Measurements from ENCODE around the gene HLA-DQA1. TPM values are rescaled to one million over a fixed set of nuclear protein-coding genes. Genes with fewer than 3 reads are reported as not detected.

HLA-DQA1 gene
- total RNA-seq, 4 donors from 2014 or later: 8.6 to 21.3 (median 11.5) TPM

DNA sequence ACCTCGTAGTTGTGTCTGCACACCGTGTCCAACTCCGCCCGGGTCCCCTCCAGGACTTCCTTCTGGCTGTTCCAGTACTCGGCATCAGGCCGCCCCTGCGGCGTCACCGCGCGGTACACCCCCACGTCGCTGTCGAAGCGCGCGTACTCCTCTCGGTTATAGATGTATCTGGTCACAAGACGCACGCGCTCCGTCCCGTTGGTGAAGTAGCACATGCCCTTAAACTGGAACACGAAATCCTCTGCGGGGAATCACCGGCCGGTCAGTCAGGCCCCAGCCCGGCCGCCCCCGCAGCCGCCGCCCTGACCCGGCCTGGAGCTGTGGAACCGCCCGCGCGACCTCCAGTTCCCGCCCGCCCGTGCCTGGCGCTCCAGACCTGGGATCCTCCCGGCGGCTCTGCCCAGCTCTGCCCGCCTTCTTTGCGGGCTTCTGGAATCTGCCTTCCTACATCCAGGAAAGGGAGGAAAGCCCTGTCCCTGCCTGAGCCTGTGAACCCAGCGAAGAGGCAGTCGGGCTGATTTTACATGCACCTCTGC is 27.7 kb downstream of the HLA-DQA1 start:
- 1% methylated on average over 24 of the region's 47 CpGs for WGBS
- no peak for TF ChIP-seq POLR2A (IDR thresholded peaks at IDR 0.05)
- no peak for TF ChIP-seq POLR2AphosphoS5 (IDR thresholded peaks at IDR 0.05)
- no peak for TF ChIP-seq EP300 (IDR thresholded peaks at IDR 0.05)
- TF ChIP-seq, protein P1, sequence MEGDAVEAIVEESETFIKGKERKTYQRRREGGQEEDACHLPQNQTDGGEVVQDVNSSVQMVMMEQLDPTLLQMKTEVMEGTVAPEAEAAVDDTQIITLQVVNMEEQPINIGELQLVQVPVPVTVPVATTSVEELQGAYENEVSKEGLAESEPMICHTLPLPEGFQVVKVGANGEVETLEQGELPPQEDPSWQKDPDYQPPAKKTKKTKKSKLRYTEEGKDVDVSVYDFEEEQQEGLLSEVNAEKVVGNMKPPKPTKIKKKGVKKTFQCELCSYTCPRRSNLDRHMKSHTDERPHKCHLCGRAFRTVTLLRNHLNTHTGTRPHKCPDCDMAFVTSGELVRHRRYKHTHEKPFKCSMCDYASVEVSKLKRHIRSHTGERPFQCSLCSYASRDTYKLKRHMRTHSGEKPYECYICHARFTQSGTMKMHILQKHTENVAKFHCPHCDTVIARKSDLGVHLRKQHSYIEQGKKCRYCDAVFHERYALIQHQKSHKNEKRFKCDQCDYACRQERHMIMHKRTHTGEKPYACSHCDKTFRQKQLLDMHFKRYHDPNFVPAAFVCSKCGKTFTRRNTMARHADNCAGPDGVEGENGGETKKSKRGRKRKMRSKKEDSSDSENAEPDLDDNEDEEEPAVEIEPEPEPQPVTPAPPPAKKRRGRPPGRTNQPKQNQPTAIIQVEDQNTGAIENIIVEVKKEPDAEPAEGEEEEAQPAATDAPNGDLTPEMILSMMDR (IDR thresholded peaks at IDR 0.05): no peak
- peak in 1 of 2 donors; percentile 68 for DNase-seq (ENCODE audit: low spot score in 2 of 2)
- no peaks in the 10 kb centered on the region for H3K4me1 ChIP-seq
- H3K27ac ChIP-seq: no peak overlapping the region
- no peak overlapping the region for H3K4me3 ChIP-seq
- no peaks in the 10 kb centered on the region for H3K9me3 ChIP-seq
- no peaks in the 10 kb centered on the region for H3K27me3 ChIP-seq
- H3K36me3 ChIP-seq: no peaks in the 10 kb centered on the region

GRCh38 chr6:32665661-32666060 is 28.5 kb downstream of the HLA-DQA1 start:
- DNase-seq (ENCODE audit: low spot score in 2 of 2): no peak
- no peaks in the 10 kb centered on the region for H3K36me3 ChIP-seq
- WGBS: 16% methylated on average over 3 of the region's 3 CpGs

DNA sequence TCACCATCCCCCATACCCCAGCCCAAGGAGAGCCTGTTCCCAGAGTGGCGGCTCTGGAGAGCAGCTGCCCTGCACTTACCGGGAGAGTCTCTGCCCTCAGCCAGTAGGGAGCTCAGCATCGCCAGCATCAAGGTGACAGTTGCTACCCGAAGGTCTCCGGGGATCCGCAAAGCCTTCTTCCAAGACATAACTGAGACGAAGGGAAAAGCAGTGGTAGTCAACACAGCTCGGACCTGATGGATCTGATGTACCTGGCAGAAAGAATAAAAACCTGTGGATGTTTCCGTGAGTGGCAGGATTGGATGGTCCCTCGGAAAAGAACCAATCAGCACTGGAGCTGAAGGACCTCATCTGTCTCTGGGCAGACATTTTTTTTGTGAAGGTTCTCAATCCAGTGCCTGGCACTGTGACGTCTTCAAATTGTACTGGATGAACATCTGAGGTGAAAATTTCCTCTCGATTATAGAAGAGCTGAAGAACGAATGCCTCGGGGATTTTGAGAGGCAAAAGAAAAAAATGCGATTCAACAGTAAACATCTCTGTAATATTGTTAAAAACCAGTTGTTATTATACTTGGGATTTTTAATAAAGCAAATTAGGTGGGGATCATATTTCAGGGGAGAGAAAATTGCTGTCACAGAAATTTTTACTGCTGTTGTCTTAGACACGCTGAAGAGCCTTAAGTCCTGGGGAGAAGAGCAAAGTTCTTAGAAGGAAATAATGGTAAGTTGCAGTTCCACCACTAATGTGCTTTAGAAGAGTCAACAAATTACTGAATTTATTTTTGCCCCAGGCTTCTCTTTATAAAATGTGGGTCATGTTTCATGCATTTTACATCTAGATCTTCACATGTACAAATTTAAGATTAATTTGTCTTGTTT is 29.5 kb downstream of the HLA-DQA1 start, which contains the start of gene HLA-DQB1:
Gene HLA-DQB1, minus strand, starts transcription at position 238 of the 881 bp plus-strand sequence. Its CDS starts 50 bp downstream, at position 188.
- Histone ChIP-seq H3K4me1 (no peaks in the 10 kb centered on the region), H3K9me3 (no peaks in the 10 kb centered on the region), H3K36me3 (no peaks in the 10 kb centered on the region), H3K27me3 (no peaks in the 10 kb centered on the region), H3K4me3 (no peak within 1 kb of the TSS), H3K27ac (no peak within 1 kb of the TSS)
- TF ChIP-seq EP300 (IDR thresholded peaks at IDR 0.05): no peak
- TF ChIP-seq POLR2AphosphoS5 (IDR thresholded peaks at IDR 0.05): no peak
- TF ChIP-seq, protein P1 (IDR thresholded peaks at IDR 0.05): no peak
- no peak for TF ChIP-seq POLR2A (IDR thresholded peaks at IDR 0.05)
- 15% methylated on average over 16 of the region's 16 CpGs for WGBS
- DNase-seq (ENCODE audit: low spot score in 2 of 2): no peak

More at GRCh38 chr6:32665661-32666060, 28.5 kb downstream of the HLA-DQA1 start:
- no peak overlapping the region for H3K4me3 ChIP-seq
- H3K4me1 ChIP-seq: no peaks in the 10 kb centered on the region
- no peaks in the 10 kb centered on the region for H3K9me3 ChIP-seq
- TF ChIP-seq, protein P1 (IDR thresholded peaks at IDR 0.05): no peak
- TF ChIP-seq POLR2AphosphoS5 (IDR thresholded peaks at IDR 0.05): no peak
- TF ChIP-seq EP300 (IDR thresholded peaks at IDR 0.05): no peak
- no peak for TF ChIP-seq POLR2A (IDR thresholded peaks at IDR 0.05)
- no peak overlapping the region for H3K27ac ChIP-seq
- no peaks in the 10 kb centered on the region for H3K27me3 ChIP-seq

DNA sequence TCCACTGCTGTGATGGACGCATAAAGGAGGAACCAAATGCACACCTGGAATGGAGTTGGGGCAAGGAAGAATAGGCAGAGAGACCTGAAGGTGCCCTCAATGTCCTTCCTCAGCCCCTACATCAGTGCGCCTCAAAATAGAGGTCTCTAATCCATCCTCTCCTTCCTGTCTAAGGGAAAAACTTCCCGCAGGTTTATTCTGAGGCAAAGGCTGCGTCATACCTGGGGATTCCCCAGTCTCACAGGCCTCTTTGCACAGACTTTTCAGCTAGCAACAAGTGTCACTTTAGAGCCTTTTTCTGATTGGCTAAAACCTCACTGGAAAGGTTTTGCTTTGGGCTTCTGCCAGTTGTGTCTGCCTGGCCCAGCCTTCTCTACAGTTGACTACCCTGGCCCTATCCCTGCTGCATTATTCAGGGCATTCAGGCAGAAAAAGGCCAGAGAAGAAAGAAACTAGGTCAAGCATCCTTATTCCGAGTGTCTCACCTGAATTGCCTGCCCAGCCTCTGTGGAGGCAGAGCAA is 31.1 kb downstream of the HLA-DQA1 start:
- DNase-seq (ENCODE audit: low spot score in 2 of 2): no peak
- Histone ChIP-seq H3K9me3 (no peaks in the 10 kb centered on the region), H3K27ac (peak overlapping the region; percentile 2), H3K4me1 (no peaks in the 10 kb centered on the region), H3K4me3 (no peak overlapping the region), H3K27me3 (no peaks in the 10 kb centered on the region), H3K36me3 (no peaks in the 10 kb centered on the region)
- WGBS: 47% methylated on average over 5 of the region's 5 CpGs
- TF ChIP-seq POLR2A (IDR thresholded peaks at IDR 0.05): no peak
- TF ChIP-seq EP300 (IDR thresholded peaks at IDR 0.05): no peak
- TF ChIP-seq, protein P1 (IDR thresholded peaks at IDR 0.05): no peak
- no peak for TF ChIP-seq POLR2AphosphoS5 (IDR thresholded peaks at IDR 0.05)

DNA sequence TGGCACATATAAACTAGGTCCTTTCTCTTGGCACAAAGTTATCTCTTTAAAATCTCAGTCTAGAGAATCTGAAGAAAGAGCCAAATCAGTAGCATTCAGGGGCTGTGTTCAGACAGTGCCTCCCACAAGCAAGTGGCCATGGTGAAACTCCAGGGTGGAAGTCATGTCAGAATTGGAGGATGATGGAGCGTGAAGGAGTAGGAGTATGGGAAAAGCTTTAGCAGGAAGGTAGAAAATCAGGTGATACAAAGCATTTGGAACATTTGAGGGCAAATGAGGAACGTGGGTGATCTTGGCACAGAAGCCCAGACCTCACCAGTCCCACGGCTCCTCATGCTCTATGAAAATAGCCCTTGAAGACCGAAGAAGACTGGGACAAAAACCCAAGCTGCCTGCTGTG is 32.0 kb downstream of the HLA-DQA1 start:
- Histone ChIP-seq H3K27ac (no peak overlapping the region), H3K4me3 (no peak overlapping the region), H3K27me3 (no peaks in the 10 kb centered on the region), H3K36me3 (no peaks in the 10 kb centered on the region), H3K4me1 (no peaks in the 10 kb centered on the region), H3K9me3 (no peaks in the 10 kb centered on the region)
- WGBS: 51% methylated on average over 4 of the region's 4 CpGs
- TF ChIP-seq, protein P1 (IDR thresholded peaks at IDR 0.05): no peak
- no peak for TF ChIP-seq POLR2A (IDR thresholded peaks at IDR 0.05)
- TF ChIP-seq POLR2AphosphoS5 (IDR thresholded peaks at IDR 0.05): no peak
- no peak for TF ChIP-seq EP300 (IDR thresholded peaks at IDR 0.05)
- DNase-seq (ENCODE audit: low spot score in 2 of 2): no peak

All from suprapubic skin (tissue), 4 donors.